ENCODE data around the gene CGB2. TPM values are rescaled to one million over a fixed set of nuclear protein-coding genes. Genes with fewer than 3 reads are reported as not detected.
"Not testable (repeated sequence)": the region's sequence is repeated elsewhere in the genome, so short reads cannot be mapped to it uniquely, and the experiment has no call there.

CGB2 gene
- total RNA-seq (not detected), polyA plus RNA-seq (not detected), total RNA-seq (0 reads per million in 6 experiments)

DNA sequence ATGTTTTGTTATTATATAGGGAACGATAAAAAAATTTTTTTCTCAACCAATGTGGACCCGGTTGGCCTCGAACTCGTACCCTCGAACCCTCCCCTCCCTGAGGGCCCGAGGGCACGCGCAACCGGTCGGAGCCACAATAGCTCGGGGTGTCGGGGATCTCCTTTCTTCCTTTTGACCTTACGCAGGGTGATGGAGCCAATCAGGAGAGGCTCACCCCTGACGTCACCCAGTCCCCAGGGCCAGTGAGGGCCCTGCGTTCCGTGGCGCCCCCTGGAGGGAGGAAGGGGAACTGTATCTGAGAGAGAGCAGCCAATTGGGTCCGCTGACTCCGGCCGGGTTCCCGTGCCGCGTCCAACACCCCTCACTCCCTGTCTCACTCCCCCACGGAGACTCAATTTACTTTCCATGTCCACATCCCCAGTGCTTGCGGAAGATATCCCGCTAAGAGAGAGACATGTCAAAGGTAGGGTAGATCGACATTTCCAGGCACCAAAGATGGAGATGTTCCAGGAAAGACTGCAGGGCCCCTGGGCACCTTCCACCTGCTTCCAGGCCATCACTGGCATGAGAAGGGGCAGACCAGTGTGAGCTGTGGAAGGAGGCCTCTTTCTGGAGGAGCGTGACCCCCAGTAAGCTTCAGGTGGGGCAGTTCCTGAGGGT, at the start of gene CGB2:
CGB2 (plus strand) TSS at position 249 of the 660 bp plus-strand sequence; CDS start at position 455, 206 bp downstream.
- POLR2A ChIA-PET, H3K36me3 Mint-ChIP-seq, H3K4me3 Mint-ChIP-seq, H3K9me3 Mint-ChIP-seq, H3K4me1 Mint-ChIP-seq: not testable (repeated sequence)
- Mint-ChIP-seq H3K27me3 (peaks cover 4 to 16% (median 9%) of the 10 kb centered on the region in 5 donors), H3K27ac (peak within 1 kb of the TSS in 3 of 10 donors; percentile 31 to 79 (median 37))
- ATAC-seq (peak in 1 of 2 donors; percentile 69), DNase-seq (peak in 5 of 10 donors; percentile 40 to 54 (median 47))

GRCh38 chr19:48982280-48982679, 49.4 kb upstream of the CGB2 start:
- POLR2A ChIA-PET = interaction anchor here (0.6 to 1.2 kb wide), 3 partner anchors 11 to 108 kb away, joined by 3 to 5 read pairs (median 3); partner anchors contain the start of genes GYS1 and RUVBL2
- Mint-ChIP-seq H3K4me3 (no peak overlapping the region), H3K27me3 (no peaks in the 10 kb centered on the region), H3K4me1 (peaks cover 0 to 2% (median 0%) of the 10 kb centered on the region in 4 donors), H3K27ac (no peak overlapping the region), H3K36me3 (peaks cover 0 to 45% (median 3%) of the 10 kb centered on the region in 3 donors), H3K9me3 (no peaks in the 10 kb centered on the region)
- DNase-seq (no peak), ATAC-seq (peak in 1 of 2 donors; percentile 48)

GRCh38 chr19:48985711-48986110, 46.0 kb upstream of the CGB2 start:
- POLR2A ChIA-PET = no interaction called here
- ATAC-seq (no peak), DNase-seq (no peak)
- no peak overlapping the region for H3K27ac Mint-ChIP-seq
- H3K36me3 Mint-ChIP-seq = peaks cover 0 to 54% (median 3%) of the 10 kb centered on the region in 3 donors
- H3K4me1 Mint-ChIP-seq = peaks cover 3 to 12% (median 7%) of the 10 kb centered on the region in 4 donors
- no peaks in the 10 kb centered on the region for H3K9me3 Mint-ChIP-seq
- H3K27me3 Mint-ChIP-seq = no peaks in the 10 kb centered on the region
- H3K4me3 Mint-ChIP-seq = no peak overlapping the region

- Mint-ChIP-seq H3K36me3 (peaks cover 0 to 50% (median 3%) of the 10 kb centered on the region in 3 donors), H3K4me3 (no peak overlapping the region)
Observed at GRCh38 chr19:48986211-48986610, 45.5 kb upstream of the CGB2 start.

GRCh38 chr19:48987323-48987722, 44.4 kb upstream of the CGB2 start:
- DNase-seq (no peak), ATAC-seq (no peak)
- Mint-ChIP-seq H3K27ac (peak overlapping the region in 1 of 10 donors; percentile 45), H3K4me1 (peaks cover 9 to 21% (median 19%) of the 10 kb centered on the region in 4 donors), H3K36me3 (peaks cover 0 to 39% (median 0%) of the 10 kb centered on the region in 3 donors), H3K9me3 (no peaks in the 10 kb centered on the region), H3K4me3 (no peak overlapping the region), H3K27me3 (no peaks in the 10 kb centered on the region)
- POLR2A ChIA-PET = no interaction called here

More at GRCh38 chr19:48986211-48986610, 45.5 kb upstream of the CGB2 start:
- no peak for DNase-seq
- ATAC-seq = no peak
- H3K4me1 Mint-ChIP-seq = peaks cover 3 to 16% (median 11%) of the 10 kb centered on the region in 4 donors
- H3K27me3 Mint-ChIP-seq = no peaks in the 10 kb centered on the region
- no peak overlapping the region for H3K27ac Mint-ChIP-seq
- POLR2A ChIA-PET = interaction anchor here (0.7 kb wide), 1 partner anchor 1742 kb away, joined by 4 read pairs; no protein-coding TSS in a partner anchor
- no peaks in the 10 kb centered on the region for H3K9me3 Mint-ChIP-seq

DNA sequence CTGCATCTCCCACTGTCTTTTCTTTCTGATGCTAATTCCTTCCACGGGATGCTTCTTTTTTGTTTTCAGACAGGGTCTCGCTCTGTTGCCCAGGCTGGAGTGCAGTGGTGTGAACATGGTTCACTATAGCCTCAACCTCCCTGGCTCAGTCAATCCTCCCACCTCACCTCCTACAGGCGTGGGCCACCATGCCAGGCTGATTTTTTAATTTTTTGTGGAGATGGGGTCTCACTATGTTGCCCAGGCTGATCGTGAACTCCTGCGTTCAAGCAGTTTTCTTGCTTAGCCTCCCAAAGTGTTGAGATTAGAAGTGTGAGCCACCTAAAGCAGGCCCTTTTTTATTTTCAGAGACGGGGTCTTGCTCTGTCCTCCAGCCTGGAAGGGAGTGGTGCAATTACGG, 43.4 kb upstream of the CGB2 start:
- Mint-ChIP-seq H3K27ac (peak overlapping the region in 2 of 10 donors; percentile 21 to 43), H3K4me3 (no peak overlapping the region), H3K27me3 (no peaks in the 10 kb centered on the region), H3K9me3 (no peaks in the 10 kb centered on the region), H3K4me1 (peaks cover 16 to 29% (median 21%) of the 10 kb centered on the region in 4 donors), H3K36me3 (peaks cover 0 to 33% (median 0%) of the 10 kb centered on the region in 3 donors)
- POLR2A ChIA-PET = interaction anchor here (0.5 kb wide), 1 partner anchor 660 kb away, joined by 5 read pairs; no protein-coding TSS in a partner anchor
- no peak for ATAC-seq
- DNase-seq = no peak

DNA sequence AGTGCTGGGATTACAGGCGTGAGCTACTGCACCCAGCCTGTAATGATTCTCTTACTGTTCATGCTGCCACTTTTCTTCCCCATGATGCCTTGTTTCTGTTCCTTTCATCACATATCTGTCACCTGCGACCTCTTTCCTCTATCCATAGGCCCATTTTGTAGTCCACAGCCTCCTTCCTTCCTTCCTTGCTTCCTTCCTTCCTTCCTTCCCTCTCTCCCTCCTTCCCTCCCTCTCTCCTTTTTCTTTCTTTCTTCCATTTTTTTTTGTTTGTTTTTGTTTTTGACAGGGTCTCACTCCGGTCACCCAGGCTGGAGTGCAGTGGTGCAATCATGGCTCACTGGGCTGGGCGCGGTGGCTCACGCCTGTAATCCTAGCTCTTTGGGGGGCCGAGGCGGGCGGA, 42.8 kb upstream of the CGB2 start:
- no peak for DNase-seq
- H3K27ac Mint-ChIP-seq = no peak overlapping the region
- no peak overlapping the region for H3K4me3 Mint-ChIP-seq
- no peaks in the 10 kb centered on the region for H3K27me3 Mint-ChIP-seq
- peaks cover 0 to 32% (median 0%) of the 10 kb centered on the region in 3 donors for H3K36me3 Mint-ChIP-seq
- POLR2A ChIA-PET = interaction anchor here (0.5 kb wide), 1 partner anchor 660 kb away, joined by 5 read pairs; no protein-coding TSS in a partner anchor
- no peak for ATAC-seq
- no peaks in the 10 kb centered on the region for H3K9me3 Mint-ChIP-seq
- H3K4me1 Mint-ChIP-seq = peaks cover 21 to 34% (median 24%) of the 10 kb centered on the region in 4 donors

DNA sequence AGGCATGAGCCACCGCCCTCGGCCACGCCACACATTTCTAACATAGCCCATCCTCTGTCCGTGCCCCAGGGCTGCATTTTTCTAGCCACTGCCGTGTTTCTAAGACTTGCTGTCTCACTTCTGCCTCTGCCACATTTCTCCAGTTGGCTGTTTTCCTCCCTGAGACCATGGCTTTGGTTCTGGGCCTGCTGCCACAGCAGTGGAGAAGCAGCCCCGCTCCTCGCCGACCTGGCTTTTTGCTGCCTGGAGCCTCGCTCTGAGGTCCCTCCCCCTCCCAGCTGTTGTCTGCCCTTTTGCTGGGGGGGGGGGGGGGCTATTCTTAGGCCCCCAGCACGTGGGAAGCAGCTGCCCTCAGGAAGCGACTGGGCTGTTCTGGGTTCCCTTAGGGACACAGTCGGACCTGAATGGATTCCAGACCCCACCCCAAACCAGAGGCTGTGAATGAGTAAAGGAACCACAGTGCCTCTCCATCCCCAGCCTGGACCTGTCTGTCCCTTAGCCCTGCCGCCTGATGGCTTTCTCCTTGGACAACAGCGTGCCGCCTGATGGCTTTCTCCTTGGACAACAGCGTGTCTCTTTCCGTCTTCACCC, 41.9 kb upstream of the CGB2 start:
- POLR2A ChIA-PET = interaction anchor here (0.6 kb wide), 1 partner anchor 341 kb away, joined by 8 read pairs; no protein-coding TSS in a partner anchor
- ATAC-seq (no peak), DNase-seq (no peak)
- peaks cover 29 to 42% (median 30%) of the 10 kb centered on the region in 4 donors for H3K4me1 Mint-ChIP-seq
- no peaks in the 10 kb centered on the region for H3K9me3 Mint-ChIP-seq
- H3K27ac Mint-ChIP-seq = peak overlapping the region in 4 of 10 donors; percentile 14 to 84 (median 58)
- H3K4me3 Mint-ChIP-seq = no peak overlapping the region
- H3K27me3 Mint-ChIP-seq = no peaks in the 10 kb centered on the region
- H3K36me3 Mint-ChIP-seq = peaks cover 0 to 32% (median 0%) of the 10 kb centered on the region in 3 donors

GRCh38 chr19:48990400-48990799, 41.3 kb upstream of the CGB2 start:
- H3K4me3 Mint-ChIP-seq = peak overlapping the region in 4 of 10 donors; percentile 1 to 47 (median 32)
- POLR2A ChIA-PET = interaction anchor here (0.6 kb wide), 1 partner anchor 342 kb away, joined by 8 read pairs; no protein-coding TSS in a partner anchor
- DNase-seq = no peak
- H3K36me3 Mint-ChIP-seq = peaks cover 0 to 28% (median 0%) of the 10 kb centered on the region in 3 donors
- H3K4me1 Mint-ChIP-seq = peaks cover 34 to 48% (median 36%) of the 10 kb centered on the region in 4 donors
- no peaks in the 10 kb centered on the region for H3K27me3 Mint-ChIP-seq
- ATAC-seq = no peak
- H3K9me3 Mint-ChIP-seq = no peaks in the 10 kb centered on the region
- peak overlapping the region in 8 of 10 donors; percentile 14 to 84 (median 48) for H3K27ac Mint-ChIP-seq

- H3K9me3 Mint-ChIP-seq = no peaks in the 10 kb centered on the region
- peak overlapping the region in 2 of 10 donors; percentile 24 to 54 for H3K4me3 Mint-ChIP-seq
- no peak for DNase-seq
- no peak for ATAC-seq
- H3K4me1 Mint-ChIP-seq = peaks cover 34 to 50% (median 36%) of the 10 kb centered on the region in 4 donors
- no peaks in the 10 kb centered on the region for H3K27me3 Mint-ChIP-seq
- H3K27ac Mint-ChIP-seq = peak overlapping the region in 5 of 10 donors; percentile 10 to 65 (median 32)
- peaks cover 0 to 25% (median 0%) of the 10 kb centered on the region in 3 donors for H3K36me3 Mint-ChIP-seq
- POLR2A ChIA-PET = interaction anchor here (0.6 to 3.4 kb wide), 3 partner anchors 14 to 63 kb away, joined by 3 to 53 read pairs (median 4); partner anchors contain the start of gene FTL
Observed at GRCh38 chr19:48991011-48991609, 40.6 kb upstream of the CGB2 start.

- POLR2A ChIA-PET = interaction anchor here (0.5 to 3.4 kb wide), 10 partner anchors 13 to 154 kb away, joined by 3 to 53 read pairs (median 6); partner anchors contain the start of genes BAX, DHDH and FTL
- Mint-ChIP-seq H3K27ac (peak overlapping the region; percentile 89 to 99 (median 98)), H3K27me3 (no peaks in the 10 kb centered on the region), H3K9me3 (no peaks in the 10 kb centered on the region), H3K4me3 (peak overlapping the region; percentile 92 to 98 (median 94)), H3K36me3 (peaks cover 0 to 25% (median 0%) of the 10 kb centered on the region in 3 donors), H3K4me1 (peaks cover 34 to 53% (median 38%) of the 10 kb centered on the region in 4 donors)
- no peak for ATAC-seq
- no peak for DNase-seq
Observed at GRCh38 chr19:48991873-48992580, 39.7 kb upstream of the CGB2 start.

Data from naive thymus-derived CD8-positive, alpha-beta T cell (primary cell).